Adrenal gland (tissue), 5 donors: ENCODE results near the gene OTOF.

Experiments
- POLR2A ChIP-seq, 2 donors: fragments of 450-650 bp; IDR thresholded peaks; one replicate each; pipeline ENCODE4 v1.6.1; 2017; ENCODE audit warnings: antibody characterized with exemption in 2 of 2, mild to moderate bottlenecking in 2 of 2, moderate library complexity in 1 of 2
- TF ChIP-seq, protein P1 (sequence below), 6 experiments: fragments of 450-650 bp in 4 of 6; fragments of 200-600 bp in 2 of 6; sonication (generic) in 1 of 6; IDR thresholded peaks; 1 replicate in 5 of 6; 2 replicates in 1 of 6; pipeline versions ENCODE4 v1.5.1 to v1.8.0; 2016 to 2021; ENCODE audit warnings: antibody characterized with exemption in 6 of 6, mild to moderate bottlenecking in 2 of 6, moderate library complexity in 1 of 6
- donor health status: DM: no; HTN: no; CAD: no.

DNA sequence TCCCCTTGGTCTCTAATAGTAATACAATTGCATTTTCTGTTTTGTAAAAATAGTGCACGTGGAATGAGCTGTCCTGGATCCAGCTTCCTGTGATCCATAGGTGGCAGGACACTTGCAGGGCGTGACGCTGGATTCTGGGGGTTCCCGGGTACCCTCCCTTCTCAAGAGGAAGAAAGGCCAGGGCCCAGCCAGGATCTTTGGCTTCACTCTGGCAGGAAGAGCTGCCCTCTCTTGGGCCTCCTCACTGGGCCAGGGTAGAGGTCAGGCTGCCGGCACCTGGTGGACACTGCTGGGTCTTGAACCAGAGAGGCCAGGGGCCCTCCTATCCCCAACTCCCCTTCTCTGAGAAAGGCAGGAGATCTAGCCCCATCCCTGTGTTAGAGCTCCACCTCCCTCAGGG lies 37.8 kb upstream of the OTOF start:
- TF ChIP-seq, protein P1, sequence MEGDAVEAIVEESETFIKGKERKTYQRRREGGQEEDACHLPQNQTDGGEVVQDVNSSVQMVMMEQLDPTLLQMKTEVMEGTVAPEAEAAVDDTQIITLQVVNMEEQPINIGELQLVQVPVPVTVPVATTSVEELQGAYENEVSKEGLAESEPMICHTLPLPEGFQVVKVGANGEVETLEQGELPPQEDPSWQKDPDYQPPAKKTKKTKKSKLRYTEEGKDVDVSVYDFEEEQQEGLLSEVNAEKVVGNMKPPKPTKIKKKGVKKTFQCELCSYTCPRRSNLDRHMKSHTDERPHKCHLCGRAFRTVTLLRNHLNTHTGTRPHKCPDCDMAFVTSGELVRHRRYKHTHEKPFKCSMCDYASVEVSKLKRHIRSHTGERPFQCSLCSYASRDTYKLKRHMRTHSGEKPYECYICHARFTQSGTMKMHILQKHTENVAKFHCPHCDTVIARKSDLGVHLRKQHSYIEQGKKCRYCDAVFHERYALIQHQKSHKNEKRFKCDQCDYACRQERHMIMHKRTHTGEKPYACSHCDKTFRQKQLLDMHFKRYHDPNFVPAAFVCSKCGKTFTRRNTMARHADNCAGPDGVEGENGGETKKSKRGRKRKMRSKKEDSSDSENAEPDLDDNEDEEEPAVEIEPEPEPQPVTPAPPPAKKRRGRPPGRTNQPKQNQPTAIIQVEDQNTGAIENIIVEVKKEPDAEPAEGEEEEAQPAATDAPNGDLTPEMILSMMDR (IDR thresholded peaks at IDR 0.05), result no peak
- TF ChIP-seq POLR2A (IDR thresholded peaks at IDR 0.05), result no peak
